GM10847 (cell line): ENCODE measurements around the gene RRAS2.

ENCODE experiments used
- POLR2A ChIP-seq: IDR thresholded peaks from 2 replicates; pipeline ENCODE4 v1.6.1; 2011; ENCODE audit not compliant: insufficient read length; ENCODE audit errors: extremely low read depth

RRAS2 gene

GRCh38 chr11:14374922-14375830 lies 16.2 kb upstream of the RRAS2 start:
- TF ChIP-seq POLR2A = no peak

- TF ChIP-seq POLR2A = no peak
Observed at GRCh38 chr11:14373941-14374646, 15.1 kb upstream of the RRAS2 start.

DNA sequence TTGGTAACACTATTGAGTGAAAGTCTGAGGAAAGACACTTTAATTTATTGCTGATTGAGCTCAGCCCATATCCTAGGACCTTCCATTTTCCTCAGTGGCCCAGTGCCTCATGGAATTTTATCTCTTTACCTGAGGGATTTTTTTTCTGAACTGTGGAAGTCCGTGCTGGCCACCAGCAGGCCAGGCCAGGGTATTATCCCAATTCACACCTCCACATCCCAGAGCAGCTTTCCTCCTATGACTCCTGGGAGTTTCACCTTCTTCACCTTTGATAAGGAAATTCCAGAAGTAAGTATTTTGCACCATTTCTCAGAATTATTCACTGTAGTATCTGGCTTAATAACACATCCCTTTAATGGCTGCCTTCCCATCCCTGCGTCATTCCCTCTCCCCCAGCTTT lies 13.0 kb upstream of the RRAS2 start:
- TF ChIP-seq POLR2A = no peak

GRCh38 chr11:14371249-14371648 lies 12.3 kb upstream of the RRAS2 start:
- no peak for TF ChIP-seq POLR2A

- no peak for TF ChIP-seq POLR2A
Observed at GRCh38 chr11:14370496-14370895, 11.5 kb upstream of the RRAS2 start.

DNA sequence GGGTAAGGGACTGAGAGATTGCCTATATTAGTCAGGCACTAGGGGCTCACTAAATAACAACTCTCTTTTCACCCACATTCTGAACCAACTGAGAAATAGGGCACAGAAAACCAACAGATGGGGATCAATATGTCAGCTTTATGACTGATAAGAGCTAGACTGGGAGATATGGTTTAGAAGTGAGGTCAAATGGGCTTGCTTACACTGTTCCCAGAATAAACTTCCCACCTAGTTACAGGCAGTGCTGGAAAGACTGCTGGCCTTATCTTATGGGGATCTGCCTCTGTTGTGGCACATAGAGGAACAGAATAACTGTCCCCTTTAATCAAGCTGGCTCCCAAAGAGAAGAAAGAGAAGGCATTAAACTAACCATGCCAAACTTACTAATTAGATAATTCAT lies 10.6 kb upstream of the RRAS2 start:
- TF ChIP-seq POLR2A = no peak

DNA sequence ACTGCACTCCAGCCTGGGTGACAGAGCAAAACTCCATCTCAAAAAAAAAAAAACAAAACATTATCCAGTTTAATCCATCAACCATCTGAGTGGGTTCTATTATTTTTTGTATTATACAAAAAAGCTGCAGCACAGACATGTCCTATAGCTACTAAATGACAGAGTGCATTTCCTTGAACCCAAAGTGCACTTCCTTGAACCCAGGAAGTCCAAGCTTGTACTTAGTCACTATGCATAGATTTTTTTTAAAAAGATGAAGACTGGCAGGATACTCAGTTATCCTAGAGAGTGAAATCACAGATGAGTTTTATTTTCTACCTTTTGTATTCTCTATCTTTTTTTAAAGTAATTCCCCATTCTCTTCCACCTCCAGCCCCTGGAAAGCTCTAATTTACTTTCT lies 8.0 kb upstream of the RRAS2 start:
- TF ChIP-seq POLR2A = no peak

DNA sequence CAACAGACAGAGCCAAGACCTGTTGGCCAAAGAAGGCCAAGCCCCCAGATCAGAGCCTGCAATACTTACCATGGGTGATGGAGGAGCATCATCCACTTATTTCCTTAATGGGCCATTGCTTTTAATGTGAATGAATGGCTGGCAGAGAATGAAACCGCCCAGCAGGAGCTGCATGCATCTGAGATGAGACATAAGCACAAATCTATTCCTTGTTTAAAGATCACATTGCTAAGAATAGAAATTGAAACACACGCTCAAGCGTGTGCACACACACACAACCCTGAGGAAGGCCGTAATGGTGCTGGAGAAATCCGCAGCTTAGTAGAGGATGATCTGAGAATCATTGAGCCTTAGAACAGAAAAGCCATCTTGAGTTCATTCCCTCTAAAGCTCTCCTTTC lies 5.3 kb upstream of the RRAS2 start:
- TF ChIP-seq POLR2A = no peak

DNA sequence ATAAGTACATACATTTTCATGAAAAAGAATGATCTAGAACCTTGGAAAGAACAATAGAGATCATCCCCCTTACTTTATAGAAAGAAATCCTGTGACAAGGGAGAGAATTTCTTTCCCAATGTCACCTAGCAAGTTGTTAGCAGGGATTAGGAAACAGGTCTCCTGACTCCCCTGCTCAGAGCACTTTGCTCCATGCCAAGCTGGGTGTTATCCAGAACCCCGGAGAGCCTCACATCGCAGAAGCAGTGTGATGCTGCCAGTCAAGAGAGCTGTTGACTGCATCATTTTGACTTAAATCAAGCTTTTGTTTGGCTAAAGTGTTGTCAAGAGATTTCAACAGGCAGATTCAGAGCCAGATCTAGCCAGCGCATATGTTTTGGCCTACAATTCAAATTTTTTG lies 3.6 kb upstream of the RRAS2 start:
- TF ChIP-seq POLR2A = no peak

DNA sequence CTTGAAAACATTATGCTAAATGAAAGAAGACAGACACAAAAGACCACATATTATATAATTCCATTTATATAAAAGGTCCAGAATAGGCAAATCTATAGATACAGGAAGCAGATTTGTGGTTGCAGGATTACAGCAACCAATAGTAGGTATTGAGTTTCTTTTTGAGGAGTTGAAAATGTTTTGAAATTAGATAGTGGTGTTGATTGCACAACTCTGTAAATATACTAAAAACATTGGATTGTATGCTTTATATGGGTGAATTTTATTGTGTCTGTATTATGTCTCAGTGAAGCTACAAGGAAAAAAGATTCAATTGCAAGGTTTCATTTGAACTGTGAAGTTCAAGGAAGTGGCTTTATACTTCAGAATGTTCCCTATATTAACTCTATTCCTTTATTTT lies 3.0 kb upstream of the RRAS2 start:
- no peak for TF ChIP-seq POLR2A

- TF ChIP-seq POLR2A = no peak
Observed at GRCh38 chr11:14360976-14361375, 2.0 kb upstream of the RRAS2 start.

- no peak for TF ChIP-seq POLR2A
Observed at GRCh38 chr11:14359501-14360031, 583 bp upstream of the RRAS2 start.

GRCh38 chr11:14357881-14358728 lies 878 bp downstream of the RRAS2 start:
- TF ChIP-seq POLR2A = no peak

DNA sequence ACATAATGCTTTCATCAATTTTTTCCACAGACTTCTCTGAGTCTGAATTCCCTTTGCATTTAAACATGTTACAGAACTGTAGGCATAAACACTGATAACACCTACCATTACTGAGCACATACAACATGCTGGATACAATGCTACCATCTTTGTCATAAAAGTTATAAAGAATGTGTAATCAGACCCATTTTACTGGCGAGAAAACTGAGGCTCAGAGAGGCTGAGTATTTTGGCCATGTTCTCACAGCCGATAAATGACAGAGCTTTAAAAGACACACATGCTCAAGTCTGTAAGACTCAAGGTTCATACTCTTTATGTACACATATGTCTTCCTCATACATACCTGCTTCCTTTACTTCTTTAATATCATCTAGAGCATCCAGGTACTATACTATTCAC lies 2.6 kb downstream of the RRAS2 start:
- TF ChIP-seq POLR2A = no peak

GRCh38 chr11:14350716-14351238 lies 8.2 kb downstream of the RRAS2 start:
- TF ChIP-seq POLR2A = no peak
